GM12872 (cell line): ENCODE results near the gene WDPCP.

Experiments used
- TF ChIP-seq, protein P1 (sequence below): IDR thresholded peaks from 3 replicates; pipeline ENCODE4 v1.5.1; 2011; ENCODE audit warnings: low read depth, mild to moderate bottlenecking, low read length, moderate library complexity; ENCODE audit not compliant: insufficient read depth

WDPCP gene

DNA sequence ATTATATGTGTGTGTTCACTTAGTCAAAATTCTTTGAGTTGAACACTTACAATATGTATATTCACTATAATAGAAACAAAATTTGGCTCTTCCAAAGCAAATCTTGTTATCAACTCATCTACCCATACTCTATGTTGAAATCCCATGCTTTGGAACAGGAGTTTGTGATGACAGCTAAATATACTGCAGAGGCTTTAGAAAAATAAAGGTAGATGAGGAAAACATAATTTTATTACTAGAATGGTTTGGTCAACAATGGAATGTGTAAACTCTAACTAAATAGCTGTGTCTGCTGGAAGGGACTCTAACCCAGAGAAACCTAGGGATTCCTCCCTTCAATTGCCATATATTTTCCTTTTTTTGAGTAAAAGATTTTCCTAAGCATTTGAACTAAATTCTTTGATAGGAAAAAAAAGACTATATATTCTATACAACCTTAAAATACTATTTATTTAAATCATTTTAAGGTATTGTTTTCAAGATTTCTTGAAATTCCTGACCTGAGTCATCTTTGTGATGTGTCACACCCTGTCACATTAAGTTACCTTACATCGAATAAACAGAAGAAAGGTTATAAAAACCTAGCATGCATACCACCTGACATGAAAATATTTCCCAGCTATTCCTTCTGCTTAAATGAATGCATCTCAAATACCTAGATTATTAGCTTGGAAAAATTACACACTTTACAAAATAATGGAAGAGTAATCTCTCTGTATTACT lies 362.2 kb downstream of the WDPCP start:
- TF ChIP-seq, protein P1, sequence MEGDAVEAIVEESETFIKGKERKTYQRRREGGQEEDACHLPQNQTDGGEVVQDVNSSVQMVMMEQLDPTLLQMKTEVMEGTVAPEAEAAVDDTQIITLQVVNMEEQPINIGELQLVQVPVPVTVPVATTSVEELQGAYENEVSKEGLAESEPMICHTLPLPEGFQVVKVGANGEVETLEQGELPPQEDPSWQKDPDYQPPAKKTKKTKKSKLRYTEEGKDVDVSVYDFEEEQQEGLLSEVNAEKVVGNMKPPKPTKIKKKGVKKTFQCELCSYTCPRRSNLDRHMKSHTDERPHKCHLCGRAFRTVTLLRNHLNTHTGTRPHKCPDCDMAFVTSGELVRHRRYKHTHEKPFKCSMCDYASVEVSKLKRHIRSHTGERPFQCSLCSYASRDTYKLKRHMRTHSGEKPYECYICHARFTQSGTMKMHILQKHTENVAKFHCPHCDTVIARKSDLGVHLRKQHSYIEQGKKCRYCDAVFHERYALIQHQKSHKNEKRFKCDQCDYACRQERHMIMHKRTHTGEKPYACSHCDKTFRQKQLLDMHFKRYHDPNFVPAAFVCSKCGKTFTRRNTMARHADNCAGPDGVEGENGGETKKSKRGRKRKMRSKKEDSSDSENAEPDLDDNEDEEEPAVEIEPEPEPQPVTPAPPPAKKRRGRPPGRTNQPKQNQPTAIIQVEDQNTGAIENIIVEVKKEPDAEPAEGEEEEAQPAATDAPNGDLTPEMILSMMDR = no peak

DNA sequence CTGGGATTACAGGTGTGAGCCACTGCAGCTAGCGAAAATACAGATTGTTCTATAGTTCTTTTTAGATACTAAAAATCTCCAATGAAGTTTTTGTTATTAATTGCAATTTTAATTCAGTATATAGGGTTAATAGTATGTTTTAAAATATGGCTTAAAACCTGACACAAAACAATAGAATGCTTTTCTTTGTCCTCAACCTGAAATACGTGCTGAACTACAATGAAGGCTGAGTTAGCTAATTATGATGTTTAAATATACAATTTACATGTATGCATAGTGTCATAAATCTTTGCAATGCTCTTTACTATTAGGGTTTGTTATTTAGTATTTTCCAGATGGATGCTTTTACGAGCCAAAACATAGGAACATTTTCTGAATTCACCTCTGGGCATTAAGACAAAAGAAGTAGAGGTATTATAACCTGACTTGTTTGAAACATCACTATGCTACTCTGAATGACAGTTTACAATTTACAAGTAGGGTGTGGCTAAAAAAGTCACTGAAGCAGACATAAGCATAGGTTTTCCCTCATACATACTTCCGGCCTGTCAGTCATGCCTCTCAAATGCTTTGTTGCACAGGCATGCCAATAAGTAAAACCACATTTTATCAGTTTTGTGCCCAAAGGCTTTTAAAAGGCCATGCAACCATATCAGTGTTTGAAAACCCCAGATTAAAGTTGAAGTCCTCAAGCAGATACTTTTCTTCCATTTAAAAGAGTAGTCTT lies 369.3 kb downstream of the WDPCP start:
- TF ChIP-seq, protein P1 = no peak

DNA sequence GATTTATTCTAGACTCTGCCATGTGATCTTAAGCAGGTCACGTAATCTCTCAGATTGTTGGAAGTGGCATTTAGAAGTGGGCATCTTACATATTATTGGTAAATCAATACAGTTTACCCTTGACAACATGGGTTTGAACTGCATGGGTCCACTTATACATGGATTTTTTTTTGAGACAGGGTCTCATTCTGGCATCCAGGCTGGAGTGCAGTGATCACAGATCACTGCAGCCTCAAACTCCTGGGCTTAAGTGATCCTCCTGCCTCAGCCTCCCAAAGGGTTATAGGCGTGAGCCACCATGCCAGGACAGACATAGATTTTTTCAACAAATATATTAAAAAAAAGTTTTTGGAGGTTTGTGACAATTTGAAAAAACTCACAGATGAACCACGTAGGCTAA lies 393.0 kb downstream of the WDPCP start:
- TF ChIP-seq, protein P1 = no peak

DNA sequence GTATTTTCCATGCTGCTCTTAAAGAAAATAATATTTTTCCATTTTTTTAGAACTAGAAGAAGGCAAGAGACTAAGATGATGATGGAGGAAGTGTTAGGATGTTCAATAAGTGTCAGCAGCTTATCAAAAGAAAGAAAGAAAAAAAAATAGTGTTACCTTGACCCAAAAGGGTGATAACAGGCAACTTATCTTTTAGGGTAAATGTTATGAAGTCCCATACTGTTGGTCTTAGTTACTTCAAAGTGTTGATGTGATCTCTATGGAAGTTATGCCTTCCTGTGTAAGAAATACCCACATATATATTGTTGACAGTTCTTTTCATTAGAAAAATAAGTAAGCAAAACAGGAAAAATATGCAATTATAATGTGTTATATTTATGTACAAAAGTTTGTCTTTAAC lies 394.1 kb downstream of the WDPCP start:
- TF ChIP-seq, protein P1 = no peak

DNA sequence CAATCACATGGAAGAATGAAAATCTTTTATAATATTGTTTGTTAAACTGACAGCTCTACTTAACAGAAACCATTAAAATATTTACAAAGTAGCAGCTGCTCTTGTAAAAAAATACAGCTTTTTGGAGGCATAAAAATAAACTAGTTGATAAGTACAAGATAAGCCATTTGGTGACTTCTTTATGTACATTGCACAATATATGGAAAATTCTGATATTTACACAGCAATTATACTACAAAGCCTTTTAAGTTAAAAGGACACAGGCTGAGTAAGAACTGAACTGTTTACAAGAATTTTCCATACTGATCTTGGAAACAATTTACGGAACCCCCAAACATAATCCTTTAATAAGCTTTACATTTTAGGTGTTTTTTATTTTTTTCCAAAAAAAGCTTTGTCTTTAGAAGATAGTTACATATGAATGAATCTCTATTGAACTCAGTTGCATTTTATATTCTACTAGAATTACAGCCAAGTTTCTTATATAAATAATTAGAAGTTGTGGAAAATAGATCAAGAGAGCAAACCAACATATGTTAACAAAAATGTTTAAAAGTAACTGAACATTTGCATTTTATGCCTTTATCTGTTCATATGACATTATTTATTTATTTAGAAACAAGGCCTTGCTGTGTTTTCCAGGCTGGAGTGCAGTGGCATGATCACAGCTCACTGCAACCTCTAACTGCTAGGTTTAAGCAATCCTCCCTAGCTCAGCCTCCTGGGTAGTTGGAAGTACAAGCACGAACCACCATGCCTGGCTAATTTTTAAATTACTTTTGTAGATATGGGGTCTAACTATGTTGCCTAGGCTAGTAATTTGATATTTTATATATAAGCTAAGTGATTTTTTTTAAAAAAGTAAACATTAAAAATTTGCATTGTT lies 395.1 kb downstream of the WDPCP start:
- TF ChIP-seq, protein P1 = no peak

DNA sequence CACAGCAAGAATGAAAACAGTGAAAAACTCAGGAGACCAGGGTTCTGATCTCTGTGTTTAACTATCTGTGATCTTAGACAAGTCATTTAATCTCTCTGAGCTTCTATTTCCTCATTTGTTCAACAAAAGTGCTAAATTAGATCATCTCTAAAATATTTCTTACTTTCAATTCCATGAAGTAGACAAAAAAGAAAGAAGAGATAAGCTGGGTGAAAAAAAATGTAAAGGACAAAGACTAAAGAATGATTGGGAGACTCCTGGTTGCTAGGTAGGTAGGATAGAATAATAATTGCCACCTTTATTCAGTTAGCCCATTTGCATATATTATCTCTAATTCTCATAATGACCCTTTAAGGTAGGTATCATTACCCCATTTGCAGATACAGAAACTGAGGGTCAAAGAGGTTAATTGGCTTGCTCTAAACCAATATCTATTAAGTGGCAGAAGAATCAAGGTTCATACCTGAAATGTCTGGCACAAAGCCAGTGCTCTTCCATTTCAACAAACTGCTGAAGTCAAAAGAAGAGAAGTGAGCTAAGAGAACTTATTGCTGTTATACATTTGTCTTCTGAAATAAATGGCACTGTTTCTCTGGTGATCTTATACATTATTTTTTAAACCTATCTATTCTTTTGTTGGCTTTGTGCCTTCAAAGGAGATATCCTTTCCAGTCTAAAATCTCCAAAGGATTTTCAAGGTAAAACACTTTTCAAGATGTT lies 395.9 kb downstream of the WDPCP start:
- TF ChIP-seq, protein P1 = no peak
